HL-60/S4 (cell line): ENCODE measurements around the gene CACNA1A.

Experiments used
- in situ Hi-C: fragments of 300-500 bp; cut with MboI; formaldehyde crosslinking; loops from 2 replicates; pipeline ENCODE4 v1.14.3; 2022; ENCODE audit warnings: low sequenced_read_pairs

CACNA1A gene

DNA sequence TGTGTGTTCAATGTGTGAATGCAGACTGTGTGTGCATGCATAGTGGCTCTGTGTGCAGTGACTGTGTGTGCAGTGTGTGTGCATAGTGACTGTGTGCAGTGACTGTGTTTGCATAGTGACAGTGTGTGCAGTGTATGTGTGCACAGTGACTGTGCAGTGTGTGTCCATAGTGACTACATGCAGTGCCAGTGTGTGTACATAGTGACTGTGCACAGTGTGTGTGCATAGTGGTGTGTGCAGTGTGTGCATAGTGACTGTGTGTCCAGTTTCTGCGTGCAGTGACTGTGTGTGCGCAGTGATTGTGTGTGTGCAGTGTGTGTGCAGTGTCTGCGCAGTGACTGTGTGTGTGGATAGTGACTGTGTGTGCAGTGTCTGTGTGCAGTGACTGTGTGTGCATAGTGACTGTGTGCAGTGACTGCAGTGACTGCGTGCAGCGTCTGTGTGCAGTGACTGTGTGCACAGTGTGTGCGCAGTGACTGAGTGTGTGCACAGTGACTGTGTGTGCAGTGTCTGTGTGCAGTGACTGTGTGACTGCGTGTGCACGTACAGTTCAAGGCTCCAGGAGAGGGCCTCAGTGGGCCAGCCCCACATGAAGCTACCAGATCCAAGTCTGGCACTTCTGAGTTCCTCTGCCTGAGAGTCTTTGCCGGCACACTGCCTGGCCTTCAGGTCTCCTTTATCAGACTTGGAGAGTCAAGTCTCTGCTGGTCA is 265.8 kb downstream of the CACNA1A start:
- in situ Hi-C loops, result no loop called here

DNA sequence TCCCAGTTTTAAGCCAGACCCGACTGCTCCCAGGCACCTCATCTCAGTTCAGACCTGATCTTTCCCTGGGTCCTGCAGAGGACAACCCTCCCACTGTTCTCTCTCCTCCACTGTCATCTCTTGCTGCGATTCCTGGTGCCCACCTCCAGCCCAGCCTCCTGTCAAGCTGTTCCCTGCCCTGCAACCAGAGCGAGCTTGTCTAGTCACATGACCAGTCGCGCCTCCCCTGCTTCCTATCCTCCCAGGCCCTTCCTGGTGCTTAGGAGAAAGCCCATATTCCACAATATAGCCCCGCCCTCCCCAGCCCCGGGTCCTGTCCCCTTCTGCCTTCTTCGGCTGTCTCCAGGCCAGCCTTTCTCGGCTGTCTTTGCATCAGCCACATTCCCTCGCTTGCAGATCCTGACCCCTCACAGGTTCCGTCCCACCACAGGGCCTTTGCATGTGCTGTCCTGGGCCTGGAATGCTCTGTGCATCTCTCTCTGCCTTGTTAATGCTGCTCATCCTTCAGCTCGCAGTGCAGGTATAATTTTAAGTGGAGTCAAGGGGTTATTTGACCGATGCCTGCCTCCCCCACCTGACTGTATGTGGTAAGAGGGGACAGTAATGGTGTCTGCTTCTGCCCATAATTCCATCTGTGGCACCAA is 267.3 kb downstream of the CACNA1A start:
- in situ Hi-C loops, result no loop called here

DNA sequence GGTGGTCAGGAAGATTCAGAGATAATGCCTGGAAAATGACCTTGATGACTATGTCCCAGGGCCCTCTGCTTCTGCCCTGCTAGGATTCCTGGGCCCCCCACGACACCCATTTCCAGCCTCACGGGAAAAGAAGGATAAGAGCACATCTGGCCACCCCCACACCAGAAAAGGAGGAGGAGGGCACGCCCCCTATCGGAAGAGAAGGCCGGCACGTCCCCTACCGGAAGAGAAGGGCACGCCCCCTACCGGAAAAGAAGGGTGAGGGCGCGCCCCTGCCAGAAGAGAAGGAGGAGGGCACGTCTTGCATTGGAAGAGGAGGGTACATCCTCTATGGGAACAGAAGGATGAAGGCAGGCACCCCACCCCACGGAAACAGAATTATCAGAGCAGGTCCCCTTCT is 271.8 kb downstream of the CACNA1A start:
- in situ Hi-C loops, result no loop called here

DNA sequence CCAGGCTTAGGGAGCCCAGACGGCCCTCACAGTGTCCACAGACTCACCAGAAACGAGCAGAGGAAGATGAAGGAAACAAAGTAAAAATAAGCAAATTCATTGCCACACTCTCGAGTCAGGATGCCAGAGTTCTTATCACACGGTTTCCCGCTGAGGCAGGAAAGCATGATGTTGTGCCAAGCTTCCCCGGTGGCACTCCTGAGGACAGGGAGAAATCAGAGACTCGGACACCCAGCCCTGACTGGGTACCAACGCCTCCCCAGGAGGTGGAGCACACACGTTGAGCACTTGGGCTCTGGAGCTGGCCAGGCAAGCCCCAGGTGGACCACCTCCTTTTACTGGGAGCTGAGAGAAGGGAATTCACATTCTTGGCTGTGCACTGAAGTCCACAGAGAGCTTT is 274.6 kb downstream of the CACNA1A start:
- in situ Hi-C loops, result no loop called here

DNA sequence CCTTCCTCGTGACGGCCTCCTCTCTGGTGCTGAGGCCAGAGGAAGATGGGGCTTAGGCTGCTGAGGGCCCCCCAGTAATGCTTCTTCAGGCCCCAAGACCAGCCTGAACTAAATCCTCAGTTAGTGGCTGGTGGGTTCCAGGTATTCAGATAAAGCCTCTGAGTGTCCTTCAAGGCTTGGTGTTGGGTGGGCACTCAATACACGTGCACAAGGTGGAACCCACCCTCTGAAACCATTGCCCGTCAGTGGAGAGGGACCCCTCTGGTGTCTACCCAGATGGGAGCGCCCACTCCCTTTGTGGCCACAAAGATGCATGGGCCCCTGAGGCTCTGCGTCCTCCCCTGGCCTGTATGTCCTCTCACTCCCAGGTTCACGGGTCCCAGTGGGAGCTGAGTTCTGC is 277.0 kb downstream of the CACNA1A start:
- in situ Hi-C loops, result no loop called here

DNA sequence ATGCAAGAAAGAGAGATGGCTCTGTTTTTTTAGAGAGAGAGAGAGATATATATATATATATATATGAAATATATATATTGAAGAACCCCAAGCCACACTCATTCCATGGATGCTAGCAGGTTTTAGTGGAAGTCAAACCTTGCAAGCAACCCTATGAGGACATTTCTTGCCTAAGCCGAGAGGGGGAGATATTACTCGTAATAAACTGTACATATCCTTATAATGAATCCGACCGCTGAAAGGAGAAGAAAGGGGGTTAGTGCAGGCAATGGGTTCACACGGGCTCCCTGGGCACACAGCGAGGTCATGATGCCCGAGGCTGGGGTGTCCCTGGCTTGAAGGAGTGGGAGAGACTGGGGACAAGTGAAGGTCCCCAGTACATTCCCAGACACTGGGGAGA is 277.7 kb downstream of the CACNA1A start:
- in situ Hi-C loops, result no loop called here

DNA sequence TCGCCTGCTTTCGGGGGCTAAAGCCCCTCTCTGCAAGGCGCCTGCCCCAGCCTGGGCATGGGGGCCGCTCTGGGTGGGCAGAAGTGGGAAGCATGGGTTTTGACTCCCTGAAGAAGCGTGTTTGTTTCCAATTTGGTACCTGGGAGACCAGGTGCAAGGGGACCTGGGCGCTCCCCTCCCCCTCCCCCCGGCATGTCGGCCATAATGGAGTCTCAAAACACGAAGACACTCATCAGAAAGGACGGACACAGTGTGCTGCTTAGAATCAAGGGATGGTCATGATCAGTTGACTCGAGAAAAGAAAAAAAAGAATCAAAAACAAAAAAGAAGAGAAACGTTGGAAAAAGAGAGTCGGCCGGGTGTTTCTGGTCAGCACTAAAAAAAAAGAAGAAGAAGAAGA is 279.3 kb downstream of the CACNA1A start:
- in situ Hi-C loops, result no loop called here

DNA sequence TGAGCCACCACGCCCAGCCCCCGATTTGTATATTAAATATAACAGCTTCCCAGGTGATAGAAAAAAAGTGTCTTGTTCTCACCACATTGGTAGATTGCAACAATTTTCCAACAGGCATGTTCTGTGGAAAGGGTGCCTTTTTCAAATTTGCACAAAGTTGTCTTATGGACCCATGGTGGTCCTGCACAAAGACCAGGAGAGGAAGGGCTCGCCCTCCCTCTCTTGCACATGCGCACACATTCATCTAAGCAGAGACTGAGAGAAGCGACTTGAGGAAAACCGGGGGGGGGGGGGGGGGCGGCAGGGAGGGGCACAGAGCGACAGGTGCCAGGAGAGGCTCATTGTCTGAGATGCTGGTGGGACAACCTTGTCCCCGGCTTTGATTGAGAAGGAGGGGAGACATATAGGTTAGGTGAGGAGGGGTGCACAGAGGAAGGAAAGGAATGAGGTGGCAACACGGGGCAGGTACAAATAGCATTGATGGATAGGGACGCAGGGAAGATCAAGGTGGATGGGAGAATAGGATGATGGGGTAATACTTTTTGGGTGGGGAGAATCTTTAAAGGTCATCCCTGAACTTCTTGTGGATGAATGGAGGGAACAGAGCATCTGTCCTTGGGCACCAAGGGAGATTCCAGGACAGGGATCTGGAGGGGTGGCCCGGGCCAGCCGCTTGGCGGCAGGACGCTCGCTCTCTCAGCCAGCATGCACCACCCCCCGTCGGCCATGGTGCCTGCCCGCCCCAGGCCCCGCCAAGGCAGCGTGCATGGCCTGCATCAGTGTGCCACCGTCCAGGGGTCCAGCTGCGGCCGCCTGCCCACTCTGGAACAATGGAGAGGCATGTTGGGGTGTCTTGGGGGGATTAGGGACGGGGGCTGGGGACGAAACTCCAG is 280.1 kb downstream of the CACNA1A start:
- in situ Hi-C loops, result no loop called here

DNA sequence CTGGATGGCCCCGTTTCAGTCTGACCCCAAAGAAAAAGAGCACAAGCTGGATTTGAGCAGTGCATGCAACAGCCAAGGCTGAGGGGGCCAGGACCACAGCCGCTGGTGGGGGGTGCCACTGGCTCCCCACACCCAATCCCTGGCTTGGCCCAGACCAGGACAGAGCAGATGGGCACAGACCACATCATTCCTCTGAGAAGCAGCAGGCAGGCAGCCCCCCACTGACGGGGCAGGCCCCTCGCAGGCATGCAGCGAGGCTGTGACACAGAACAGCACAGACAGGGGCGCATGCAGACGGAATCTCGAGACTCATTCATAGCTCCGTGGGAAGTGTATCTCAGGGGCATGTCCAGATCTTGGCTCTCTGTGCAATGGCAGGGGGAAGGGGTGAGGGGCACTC is 281.2 kb downstream of the CACNA1A start:
- in situ Hi-C loops, result no loop called here

DNA sequence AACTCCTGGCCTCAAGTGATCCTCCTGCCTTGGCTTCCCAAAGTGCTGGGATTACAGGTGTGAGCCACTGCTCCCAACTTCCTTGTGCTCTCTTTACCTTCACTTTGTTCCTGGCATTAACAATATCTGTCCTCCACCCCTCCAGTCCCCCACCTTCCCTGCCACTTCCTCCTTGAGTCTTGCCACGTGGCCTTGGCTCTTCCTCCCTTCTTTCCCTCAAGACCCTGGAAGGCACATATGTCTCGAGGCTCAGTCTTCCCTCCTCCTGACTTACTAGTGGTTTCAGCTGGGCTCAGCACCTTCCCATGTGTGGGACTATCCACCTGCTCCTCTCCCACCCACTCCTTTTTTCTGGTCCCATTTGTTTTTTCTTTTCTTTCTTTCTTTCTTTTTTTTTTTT is 285.4 kb downstream of the CACNA1A start:
- in situ Hi-C loops, result no loop called here

DNA sequence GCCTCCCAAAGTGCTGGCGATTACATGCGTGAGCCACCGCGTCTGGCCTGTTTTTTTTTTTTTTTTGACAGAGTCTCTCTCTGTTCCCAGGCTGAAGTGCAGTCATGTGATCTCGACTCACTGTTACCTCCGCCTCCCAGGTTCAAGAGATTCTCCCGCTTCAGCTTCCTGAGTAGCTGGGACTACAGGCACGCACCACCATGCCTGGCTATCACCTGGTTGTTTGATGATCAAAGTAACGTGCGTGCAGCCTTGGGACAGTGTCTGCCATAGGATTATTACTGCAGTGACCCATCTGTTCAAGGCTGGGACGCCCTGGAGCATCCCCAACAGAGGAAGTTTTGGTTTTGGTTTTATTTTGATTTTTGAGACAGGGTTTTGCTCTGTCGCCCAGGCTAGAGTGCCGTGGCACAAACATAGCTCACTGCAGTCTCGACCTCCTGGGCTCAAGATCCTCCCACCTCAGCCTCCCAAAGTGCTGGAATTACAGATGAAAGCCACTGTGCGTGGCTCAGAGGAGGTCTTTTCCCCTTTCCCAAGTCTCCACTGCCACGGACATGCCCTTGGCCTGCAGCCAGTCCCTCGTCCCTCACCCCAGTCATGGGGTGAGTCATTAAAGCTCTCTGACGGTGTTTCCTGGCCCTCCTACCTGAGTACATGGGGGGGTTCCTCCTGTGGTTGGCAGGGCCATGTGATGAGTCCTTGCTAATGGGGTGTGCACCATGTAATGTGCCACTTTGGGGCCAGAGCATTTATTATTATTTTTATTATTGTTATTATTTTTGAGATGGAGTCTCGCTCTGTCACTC is 290.5 kb downstream of the CACNA1A start:
- in situ Hi-C loops, result no loop called here

DNA sequence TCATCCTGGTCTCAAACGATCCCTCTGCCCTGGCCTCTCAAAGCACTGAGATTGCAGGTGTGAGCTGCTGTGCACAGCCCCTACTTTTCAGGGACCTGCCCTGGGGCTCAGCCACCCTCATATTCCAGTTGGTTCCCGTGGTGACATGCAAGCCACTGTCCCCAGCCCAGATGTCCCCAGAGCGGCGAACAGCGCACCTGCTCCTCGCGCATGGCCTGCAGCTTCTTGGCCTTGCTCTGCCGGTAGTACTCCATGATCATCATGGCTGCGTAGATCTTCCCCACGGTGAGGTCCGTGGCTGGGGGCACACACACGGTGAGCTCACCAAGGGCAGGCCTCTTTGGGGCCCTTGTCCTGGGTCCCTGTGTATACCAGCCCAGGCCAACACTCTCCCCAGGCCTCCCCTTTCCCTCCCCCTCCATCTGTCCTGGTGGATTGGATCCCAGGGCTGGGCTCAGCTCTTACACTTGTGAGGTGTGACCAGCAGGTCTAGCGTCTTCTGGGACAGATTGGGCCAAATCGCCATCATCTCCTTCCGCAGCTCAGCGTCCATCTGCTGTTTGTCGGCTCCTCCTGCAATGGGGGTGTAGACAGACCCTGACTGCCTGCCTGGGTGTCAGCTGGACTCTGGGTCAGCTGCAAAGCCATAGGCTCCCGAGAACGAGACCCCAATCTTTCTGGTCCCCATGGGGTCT is 292.1 kb downstream of the CACNA1A start:
- in situ Hi-C loops, result no loop called here

DNA sequence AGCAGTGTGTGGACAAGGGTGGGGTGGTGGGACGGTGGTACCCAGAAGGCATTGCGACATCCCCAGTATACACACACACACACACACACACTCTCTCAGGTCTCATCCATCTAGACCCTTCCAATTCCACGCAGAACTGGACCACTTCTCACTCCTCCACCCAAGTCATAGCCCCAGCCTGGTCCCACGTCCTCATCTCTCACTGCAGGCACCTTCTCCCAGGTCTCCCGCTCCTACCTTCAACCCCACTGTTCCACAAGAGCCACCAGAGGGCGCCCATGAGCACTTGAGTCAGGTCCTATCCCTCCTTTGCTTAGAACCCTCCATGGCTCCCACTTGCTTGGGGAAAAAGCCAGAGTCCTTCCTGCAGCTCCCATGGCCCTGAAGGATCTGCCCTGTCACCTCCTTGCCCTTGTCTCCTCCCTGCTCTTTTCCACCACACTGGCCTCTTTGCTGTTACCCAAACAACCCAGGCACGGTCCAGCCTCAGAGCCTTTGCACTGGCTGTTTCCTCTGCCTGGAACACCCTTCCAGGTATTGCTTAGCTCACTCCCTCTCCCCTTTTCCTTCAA is 293.4 kb downstream of the CACNA1A start:
- in situ Hi-C loops, result no loop called here

DNA sequence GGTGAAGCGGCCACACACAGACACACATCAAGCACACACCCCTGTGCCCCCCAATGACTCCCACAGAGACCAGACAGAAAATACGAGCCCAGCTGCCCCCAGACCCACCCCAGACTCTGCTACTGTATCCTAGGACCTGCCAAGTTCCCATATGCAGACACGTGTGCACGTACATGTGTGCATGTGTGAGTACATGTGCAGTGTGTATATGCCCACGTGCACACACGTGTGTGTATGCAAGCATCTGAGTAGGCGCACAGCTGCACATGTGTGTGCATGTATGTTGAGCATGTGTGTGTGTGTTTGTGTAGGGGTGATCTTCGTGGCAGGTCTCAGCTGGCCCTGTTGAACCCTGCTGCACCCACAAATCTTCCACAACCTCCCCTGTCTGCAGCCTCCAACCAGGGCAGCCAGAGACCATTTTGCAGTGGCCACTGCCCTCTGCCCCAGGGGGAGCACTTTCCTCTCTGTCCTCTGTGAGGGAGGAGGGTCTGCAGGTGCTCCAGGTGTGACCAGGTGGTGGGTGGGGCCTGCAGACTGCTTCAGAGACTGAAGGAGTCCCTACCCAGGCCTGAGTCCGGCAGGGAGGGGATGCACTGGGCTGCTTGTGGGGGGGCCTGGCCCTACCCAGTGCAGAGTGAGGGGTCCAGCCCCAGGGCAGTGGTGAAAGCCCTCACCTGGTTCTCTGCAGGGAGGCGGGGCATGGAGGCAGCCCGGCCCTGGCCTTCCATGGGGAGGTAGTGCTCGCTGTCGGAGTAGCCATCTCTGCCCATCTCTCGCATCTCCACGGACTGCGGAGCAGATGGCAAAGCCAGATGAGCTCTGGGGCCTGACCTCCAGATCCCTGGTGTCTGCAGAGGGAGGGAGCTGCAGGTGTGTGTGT is 294.6 kb downstream of the CACNA1A start:
- in situ Hi-C loops, result no loop called here

DNA sequence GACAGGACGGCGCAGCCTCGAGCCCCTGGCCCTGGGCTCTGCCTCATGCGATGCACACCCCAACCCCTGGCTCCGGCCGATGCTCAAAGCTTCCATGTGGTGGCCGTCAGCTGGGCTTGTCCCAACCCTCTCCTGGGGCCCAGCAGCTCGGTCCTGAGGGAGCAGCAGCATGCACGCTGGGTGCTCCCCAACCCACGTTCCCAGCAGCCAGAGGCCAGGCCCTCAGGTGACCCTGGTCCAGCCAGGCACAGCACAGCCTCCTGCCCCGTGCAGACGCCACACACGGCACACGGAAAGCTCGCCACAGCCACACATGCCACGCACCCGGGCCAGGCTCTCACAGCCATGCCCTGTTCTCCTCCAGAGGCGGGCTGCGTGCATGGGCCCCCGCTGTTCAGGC is 295.3 kb downstream of the CACNA1A start:
- in situ Hi-C loops, result no loop called here

DNA sequence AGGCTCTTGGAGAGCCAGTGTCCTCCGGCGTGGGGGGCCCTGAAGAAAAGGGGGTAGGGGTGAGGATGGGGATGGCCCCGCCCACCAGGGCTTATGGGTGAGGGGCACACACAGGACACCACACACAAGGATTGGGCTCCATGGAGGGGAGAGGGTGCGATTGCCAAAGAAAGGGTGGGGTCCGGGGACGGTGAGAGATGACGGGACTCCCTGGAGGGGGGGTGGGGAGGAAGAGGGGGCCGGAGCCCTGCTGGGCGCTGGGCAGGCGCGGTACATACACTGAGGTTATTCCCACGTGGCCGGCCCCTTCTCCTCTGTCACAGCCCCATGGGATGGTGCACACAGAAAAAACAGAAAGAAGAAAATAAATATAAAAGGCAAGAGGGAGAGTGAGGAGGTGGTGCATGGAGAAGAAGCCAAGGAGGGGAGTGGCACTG is 295.9 kb downstream of the CACNA1A start:
- in situ Hi-C loops, result no loop called here

DNA sequence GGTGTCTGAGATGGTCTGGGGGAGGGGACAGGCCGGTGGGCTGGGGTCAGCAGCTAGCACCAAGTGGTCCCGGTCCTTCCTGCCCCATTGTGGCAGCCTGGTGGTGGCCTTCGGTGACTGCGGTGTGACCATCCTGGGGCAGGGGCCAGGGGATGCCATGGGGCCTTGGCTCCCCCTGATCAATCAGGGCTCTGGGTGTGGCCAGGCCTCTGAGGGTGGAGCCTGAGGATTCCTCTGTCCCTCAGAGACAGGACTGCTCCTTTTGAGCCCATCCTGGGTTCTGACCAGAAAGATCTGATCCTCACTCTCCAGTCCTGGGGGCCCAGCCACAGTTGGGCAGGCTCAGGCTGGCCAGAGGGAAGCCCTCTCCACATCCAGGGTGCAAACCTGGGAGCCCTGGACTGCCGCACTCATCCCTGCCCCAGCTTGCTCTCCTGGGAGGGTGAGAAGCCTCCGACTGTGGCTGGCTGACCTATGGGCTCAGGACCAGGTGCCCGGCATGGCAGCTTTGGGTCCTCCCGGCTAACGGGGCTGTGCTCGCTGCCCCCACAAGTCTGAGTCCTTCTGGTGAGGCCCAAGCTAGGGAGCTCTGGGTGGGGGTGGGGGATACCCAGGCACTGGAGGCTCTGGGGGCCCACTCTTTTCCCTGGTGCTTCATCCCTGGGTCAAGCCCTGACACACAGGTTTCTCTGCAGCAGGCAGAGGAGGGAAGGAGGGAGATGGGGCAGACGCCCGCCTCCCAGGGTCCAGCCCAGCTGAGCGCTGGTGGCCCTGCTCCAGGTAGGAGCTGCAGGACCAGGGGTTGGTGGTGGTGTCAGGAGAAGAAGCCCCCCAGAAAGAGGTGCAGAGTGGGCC is 296.6 kb downstream of the CACNA1A start:
- in situ Hi-C loops, result no loop called here
